NCI-H2196 treated with DMSO at 0.1 percent for 48 hours (cell line): ENCODE data around the gene LAMA4.

Experiments
- DNase-seq: peaks from one replicate; lab custom pipeline; 2025; ENCODE audit not compliant: unreplicated experiment; lab: John Stamatoyannopoulos, UW

LAMA4 gene, protein sequence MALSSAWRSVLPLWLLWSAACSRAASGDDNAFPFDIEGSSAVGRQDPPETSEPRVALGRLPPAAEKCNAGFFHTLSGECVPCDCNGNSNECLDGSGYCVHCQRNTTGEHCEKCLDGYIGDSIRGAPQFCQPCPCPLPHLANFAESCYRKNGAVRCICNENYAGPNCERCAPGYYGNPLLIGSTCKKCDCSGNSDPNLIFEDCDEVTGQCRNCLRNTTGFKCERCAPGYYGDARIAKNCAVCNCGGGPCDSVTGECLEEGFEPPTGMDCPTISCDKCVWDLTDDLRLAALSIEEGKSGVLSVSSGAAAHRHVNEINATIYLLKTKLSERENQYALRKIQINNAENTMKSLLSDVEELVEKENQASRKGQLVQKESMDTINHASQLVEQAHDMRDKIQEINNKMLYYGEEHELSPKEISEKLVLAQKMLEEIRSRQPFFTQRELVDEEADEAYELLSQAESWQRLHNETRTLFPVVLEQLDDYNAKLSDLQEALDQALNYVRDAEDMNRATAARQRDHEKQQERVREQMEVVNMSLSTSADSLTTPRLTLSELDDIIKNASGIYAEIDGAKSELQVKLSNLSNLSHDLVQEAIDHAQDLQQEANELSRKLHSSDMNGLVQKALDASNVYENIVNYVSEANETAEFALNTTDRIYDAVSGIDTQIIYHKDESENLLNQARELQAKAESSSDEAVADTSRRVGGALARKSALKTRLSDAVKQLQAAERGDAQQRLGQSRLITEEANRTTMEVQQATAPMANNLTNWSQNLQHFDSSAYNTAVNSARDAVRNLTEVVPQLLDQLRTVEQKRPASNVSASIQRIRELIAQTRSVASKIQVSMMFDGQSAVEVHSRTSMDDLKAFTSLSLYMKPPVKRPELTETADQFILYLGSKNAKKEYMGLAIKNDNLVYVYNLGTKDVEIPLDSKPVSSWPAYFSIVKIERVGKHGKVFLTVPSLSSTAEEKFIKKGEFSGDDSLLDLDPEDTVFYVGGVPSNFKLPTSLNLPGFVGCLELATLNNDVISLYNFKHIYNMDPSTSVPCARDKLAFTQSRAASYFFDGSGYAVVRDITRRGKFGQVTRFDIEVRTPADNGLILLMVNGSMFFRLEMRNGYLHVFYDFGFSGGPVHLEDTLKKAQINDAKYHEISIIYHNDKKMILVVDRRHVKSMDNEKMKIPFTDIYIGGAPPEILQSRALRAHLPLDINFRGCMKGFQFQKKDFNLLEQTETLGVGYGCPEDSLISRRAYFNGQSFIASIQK (N-terminal part only)

DNA sequence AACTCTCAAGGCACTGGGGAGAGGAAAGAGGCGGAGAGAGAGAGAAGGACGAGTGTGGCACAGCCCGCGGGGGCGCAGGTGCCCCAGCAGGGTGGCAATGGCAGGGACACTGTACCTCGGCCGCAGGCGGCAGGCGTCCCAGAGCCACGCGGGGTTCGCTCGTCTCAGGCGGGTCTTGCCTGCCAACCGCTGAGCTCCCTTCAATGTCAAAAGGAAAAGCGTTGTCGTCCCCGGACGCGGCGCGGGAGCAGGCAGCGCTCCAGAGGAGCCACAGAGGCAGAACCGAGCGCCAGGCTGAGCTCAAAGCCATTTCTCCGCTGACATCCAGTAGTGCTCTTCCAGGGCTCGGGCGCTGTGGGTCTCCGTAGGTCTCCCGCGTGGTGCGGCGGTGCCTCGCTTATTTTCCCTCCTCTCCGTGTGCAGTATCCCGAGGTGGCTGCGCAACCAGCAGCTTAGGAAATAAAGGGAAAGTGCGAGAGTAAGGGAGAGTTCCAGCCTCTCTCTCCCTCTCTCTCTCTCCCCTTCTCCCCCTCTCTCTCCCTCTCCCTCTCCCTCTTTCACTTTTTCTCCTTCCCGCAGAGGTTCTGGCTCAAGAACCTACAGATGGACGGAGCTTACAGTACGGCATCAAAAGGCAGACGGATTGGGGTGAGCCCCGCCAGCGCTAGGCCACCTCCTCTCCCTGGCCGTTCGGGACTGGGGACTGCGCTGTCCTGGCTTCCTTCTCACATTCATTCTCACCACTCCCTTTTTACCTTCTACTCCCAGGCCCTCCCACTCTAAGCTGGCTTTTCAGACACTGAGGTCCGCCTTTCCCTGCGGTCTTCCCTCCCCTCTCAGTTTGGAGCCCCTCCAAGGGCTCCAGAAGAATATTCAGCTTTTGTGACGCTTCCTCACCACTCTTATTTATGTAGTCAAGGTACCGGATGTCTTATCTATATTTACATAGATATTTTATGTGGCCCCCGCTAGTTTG is at the start of gene LAMA4:
Gene LAMA4 (minus strand): TSS at position 727 of the 976 bp plus-strand sequence. CDS start 417 bp downstream, at position 310.
- no peak for DNase-seq

DNA sequence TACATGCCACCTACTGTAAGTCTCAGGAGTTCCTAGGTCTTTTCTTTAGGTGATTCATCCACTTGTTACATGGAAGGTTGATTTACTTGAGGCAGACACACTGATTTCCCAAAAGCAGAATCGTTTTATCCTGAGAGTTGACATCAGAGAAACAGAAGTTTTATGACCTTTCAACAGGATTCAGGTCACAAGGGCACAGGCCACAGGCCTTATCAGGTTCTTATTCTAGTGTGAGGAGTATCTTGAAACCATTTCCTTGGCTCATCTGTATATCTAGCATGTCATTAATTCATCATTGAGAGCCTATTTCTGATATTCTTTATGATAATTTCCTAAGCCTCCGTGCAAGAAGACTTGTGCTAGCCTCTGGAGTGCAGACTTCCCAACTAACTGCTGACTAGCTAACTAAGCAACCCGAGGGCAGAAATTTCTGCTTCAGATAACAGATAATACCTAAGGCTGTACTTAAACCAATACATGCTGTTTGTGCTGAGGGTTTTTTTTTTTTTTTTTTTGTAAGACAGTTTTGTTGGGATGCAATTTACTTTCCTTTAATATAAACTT is 47.9 kb upstream of the LAMA4 start:
- no peak for DNase-seq

DNA sequence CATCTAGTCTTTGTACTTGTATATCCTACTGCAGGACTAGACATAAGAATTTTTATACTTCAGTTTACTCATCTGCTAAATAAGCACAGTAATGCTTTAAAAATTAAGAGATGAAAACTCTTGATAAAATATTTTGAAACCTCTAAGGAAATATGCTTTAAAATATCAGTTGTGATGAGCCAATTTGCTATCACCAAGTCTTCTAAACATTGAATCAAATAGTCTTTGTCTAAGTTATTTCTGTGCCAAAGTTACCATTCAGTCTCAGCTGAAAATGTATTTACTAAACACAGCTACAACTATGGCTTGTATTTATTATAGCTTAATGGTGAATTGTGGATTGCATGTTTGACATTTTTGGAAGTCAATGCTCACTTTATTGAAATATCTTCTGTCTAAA is 46.5 kb upstream of the LAMA4 start:
- DNase-seq: no peak

DNA sequence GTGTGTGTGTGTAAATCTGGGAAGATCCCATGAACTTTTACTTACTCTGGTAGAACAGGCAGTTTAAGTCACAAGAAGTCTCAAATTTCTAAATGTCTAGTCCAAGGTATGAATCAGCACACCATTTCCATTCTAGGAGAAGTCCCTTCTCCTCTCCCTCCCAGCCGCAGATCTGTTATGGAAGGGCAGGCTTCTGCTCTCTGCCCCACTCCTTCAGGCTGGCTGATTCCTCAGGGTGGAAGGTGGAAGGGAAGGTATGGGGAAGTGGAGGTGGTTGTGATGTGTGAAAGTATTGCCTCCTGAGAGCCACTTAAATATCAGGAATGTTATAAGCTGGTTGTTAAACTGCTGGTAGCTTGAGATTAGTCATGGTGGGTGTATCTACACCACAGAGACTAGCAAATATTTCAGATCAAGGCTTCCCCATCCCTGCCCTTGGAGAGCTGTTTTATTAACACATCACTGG is 44.5 kb upstream of the LAMA4 start:
- no peak for DNase-seq

DNA sequence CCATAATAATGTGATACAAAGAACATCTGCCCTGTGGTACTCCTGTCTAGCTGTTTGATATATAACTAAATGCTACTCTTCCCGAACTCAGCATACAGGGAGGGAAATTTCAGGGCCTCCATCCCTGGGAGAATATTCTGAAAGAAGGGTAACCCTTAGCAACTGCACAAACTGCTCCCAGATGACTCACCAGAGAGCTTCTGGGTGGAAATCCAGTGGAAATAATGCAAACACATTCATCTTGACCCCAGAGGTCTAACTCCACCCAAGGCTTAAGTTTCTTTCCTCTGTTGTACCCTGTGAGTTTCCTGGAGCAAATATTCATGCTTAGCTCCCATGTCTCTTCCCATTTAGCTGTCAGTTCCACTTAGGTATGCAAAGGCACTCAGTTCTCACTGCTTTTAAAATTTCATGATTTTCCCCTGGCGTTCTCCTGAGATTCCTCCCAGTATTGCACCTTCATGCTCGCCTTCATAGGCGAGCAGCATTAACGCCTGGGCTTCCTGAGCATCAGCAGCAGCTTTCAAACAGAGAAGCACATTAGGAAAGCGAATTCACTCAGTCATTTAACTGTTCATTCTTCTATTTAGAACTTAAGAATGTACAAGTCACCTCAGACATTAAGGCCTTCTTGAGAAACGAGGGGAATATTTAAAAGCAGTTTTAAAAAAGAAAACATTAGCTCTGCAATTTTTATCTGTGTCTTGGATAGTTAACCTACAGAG is 43.8 kb upstream of the LAMA4 start:
- DNase-seq: no peak

DNA sequence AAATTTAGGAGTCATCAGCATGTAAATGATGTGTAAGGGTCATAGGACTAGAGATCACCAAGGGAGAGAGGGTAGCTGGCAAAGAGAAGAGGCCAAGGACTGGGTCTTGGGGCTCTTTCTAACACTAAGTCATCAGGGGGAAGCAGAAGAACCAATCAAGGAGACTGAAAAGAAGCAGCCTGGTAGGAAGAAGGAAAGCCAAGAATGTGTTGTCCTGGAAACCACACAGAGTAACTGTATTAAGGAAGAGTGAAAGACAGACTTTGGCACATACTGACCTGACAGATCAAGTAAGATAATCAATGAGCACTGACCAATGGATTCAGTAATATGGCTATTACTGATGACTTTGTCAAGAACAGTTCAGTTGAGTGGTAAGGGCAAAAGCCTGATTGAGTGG is 42.3 kb upstream of the LAMA4 start:
- DNase-seq: no peak

DNA sequence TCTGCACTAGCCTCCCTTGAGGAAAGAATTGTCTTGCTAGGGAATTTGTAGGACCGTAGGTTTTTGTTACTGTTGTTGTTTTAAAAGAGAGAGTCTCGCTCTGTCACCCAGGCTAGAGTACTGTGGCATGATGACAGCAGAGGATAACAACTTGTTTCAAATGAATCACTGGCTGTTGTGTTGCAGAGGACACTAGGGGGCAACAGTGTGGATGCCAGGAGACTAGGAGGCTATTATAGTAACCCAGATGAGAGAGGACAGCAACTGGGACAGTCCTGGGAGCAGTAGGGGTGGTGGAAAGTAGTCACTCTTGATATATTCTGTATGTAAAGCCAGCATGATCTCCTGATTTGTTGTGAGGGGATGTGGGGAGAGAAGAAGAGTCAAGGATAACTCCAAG is 41.8 kb upstream of the LAMA4 start:
- no peak for DNase-seq

DNA sequence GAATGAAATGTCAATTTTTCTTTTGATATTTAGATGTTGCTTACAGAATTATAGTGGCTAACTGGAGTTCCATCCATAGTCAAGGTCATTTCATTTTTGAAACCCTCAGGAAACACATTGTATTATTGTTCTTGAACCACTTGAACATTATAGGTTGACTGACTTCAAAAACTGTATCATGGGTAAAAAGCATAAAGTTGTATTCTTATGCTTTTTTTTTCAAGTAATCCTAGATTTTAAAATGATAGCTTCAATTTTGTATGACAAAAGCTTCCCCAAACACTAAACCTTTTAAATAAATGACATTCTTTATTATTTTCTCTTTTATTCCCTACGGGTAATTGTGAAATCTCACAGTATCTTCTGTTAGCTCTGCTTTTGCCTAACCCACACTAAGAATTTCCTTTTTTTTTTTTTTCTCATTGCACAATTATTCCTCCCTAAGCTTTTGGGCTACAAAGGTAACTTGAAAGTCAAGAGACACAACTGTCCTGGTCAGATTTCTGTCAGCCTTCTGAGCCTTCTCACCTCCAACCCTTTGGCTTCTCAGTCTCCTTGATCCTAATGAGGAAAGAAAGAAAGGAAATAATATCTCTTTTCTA is 36.9 kb upstream of the LAMA4 start:
- DNase-seq: no peak

DNA sequence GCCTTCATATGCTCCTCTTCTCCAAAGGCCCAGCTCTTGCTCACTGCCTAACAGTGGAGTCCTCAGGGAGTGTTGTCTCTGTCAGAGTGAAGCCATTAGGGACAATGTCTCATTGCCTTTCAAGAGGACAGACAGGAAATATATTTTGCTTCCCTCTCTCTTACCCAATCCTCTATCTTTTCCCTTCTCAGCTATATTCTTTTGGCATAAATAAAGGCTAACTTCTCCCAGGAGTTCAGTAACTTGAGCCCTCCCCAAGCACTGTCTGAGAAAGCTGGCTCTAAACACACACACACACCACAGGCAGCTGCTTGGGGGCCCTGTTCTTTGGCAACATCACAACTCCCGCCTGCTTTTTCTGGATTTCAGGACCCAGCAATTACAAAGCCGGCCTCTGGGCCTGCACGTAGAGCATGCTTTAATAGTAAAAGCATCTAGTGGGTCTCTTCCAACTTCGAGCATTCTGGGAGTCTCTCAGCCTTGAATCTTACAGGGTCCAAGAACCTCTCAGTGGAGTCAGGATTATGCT is 34.7 kb upstream of the LAMA4 start:
- DNase-seq: no peak

DNA sequence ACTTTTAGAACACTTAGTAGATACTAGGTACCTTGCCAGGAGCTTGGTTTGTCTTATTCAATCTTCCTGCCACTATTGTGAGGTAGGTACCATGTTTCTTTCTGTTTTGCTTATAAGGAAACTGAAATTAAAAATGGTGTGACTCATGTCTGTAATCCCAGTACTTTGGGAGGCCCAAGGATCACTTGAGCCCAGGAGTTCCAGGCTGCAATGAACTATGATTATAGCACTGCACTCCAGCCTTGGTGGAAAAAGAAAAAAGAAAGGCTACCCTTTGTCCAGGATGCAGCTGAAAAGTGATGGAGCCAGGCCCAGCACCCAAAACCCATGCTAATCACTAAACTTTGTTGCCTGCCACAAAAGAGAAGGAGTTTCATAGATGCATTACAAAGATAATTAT is 34.1 kb upstream of the LAMA4 start:
- no peak for DNase-seq

DNA sequence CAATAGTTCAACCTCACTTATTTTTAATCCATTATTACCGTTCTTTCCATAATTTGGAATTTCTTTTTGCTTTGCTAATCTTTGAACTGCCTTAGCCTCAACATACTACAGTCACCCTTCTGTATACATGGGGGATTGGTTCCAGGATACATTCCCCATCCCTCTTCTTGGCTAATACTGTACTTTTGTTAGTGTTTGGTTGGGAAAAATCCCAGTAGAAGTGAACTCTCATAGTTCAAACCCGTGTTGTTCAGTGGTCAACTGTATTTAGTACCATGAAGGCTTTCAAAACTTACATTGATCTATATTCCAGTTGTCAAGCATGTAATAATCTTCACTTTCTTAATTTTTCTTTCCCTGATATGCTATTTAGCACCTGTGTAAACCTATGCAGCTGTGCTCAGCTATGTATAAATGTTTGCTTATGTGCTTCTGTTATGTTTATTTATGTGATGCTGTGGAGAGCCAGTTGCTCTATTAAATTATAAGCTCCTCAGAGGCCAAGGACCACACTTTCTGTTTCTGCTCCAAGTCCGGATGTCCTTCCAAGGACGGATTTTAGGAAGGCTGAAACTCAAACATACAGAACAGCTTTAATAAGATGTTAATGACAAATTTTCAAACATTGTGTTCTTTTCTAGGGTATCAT is 33.3 kb upstream of the LAMA4 start:
- no peak for DNase-seq

DNA sequence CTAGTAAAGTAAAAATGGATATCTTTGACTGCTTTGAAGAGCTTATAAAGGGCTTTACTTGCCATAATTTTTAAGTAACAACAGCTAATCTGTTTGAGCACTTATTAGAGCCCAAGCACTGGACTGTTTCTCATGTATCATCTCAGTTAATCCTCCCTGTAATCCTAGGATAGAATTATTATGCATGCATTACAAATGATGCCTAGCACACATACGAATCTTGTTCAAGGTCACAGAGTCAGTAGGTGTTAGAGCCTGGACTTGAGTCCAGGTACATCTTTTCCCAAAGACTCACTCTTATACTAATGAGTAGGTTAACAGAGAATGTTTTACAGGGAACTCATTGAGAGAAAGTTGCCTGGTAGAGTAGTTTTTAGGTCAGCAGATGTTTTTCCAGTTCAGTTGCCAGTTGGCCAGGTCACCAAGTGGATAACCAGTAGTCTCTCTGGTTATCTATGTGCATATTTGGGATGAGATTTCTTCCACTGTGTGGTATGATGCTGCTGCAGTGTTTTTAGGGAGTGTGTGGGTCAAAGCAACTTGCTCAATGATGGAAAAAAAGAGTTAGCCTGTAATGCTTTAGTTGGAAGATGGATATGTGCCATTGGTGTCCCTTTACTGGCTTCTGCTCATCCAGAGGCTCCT is 32.3 kb upstream of the LAMA4 start:
- DNase-seq: no peak

DNA sequence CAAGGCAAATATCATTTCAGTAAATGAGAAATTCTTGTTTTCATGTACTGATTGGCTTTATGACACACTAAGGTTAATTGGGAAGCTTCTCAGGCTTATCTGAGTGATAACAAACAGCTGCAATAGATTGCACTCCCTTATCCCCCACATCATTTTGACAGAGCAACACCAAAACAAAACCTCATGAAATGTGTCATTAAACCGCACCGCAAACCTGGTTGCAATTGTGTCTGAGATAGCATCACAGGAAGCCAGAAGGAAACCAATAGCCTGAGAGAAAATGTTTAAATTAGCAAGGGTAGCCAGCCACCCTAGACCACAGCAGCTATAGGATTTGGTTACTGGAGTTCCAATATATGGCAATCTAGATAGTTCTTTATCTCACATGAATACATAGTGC is 31.6 kb upstream of the LAMA4 start:
- DNase-seq: no peak

DNA sequence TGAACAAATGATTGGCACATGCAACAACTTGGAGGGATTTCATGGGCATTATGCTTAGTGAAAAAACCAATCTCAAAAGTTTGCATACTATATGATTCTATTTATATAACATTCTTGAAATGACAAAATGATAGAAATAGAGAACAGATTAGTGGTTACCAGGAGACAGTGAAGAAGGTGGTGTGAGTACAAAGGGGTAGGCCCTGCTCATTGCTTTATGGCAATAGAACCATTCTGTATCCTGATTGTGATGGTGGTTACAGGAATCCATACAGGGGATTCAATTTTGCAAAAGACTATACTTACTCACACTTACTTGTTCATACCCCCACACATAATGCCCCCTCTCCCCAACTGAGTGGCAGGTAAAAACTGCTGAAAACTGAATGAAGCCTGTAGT is 30.2 kb upstream of the LAMA4 start:
- no peak for DNase-seq

DNA sequence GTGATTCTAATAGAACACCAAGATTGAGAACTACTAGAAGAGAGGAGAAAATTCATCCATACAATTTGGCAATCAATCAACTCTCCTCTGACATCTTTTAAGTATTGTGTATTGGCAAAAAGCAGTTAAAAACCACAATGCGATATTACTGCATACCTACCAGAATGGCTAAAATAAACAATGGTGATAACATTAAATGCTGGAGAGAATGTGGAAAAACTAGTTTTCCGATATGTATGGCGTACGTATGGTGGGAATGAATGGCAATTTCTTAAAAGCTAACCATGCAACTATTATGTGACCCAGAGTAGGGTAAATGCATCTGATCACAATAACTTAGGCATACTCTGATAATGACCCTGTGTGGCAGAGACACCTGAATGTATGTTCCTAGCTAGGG is 29.3 kb upstream of the LAMA4 start:
- no peak for DNase-seq

DNA sequence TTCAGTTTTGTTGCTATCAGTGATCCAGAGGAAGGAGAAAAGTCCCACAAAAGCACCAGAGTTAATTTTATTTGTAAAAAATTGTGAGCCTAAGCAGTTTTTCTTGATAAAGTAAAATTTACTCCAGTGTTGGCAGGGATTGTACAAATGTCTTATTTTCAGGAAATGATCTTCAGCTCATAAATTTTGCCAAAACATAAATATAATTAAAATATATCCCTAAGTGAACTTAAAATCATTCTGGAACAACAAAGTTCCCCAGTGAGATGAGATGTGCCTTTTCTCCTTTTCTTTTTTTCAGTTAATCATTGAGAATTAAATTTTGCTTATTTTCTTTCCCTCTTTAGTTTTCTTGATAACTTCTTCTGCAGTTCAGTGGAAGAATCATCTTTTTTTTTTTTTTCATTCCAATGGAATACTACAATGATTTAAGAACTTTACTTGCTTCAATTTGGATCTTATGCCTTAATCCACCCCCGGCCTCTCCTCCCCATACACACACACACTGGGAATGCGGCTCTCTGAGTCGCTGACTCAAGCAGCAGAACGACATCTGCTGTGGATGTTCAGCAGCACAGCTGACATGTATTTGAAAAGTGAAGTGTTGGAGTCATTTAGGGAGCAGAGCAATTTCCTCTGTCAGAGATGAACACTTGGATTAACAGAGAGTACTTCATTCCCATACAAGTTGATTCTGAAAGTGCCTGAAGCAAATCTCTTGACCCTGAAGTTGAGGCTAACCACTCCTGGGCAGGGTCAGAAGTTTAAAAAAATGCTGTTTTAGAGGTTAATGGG is 27.7 kb upstream of the LAMA4 start:
- DNase-seq: no peak
